Neural cell (in vitro differentiated cells): ENCODE data around the gene FAM83C. TPM values are rescaled to one million over a fixed set of nuclear protein-coding genes. Genes with fewer than 3 reads are reported as not detected.

Experiments
- H2AFZ ChIP-seq: fragments of 200-600, 300-800 bp; sonication (generic), shearing (Covaris generic); 2 replicates; pipeline ENCODE4 v1.6.0; 2014; ENCODE audit warnings: low read depth, mild to moderate bottlenecking, antibody characterized with exemption, low read length, moderate library complexity
- H3F3A ChIP-seq: fragments of 200-600 bp; shearing (Covaris generic); 2 replicates; pipeline ENCODE4 v1.6.1; 2016; ENCODE audit warnings: mild to moderate bottlenecking, moderate library complexity, mixed read lengths, antibody characterized with exemption, low read length; ENCODE audit not compliant: insufficient read depth, poor library complexity, severe bottlenecking
- H3K27ac ChIP-seq: fragments of 200-600, 300-800 bp; sonication (generic), shearing (Covaris generic); 2 replicates; pipeline ENCODE4 v1.5.1; 2014; ENCODE audit warnings: mild to moderate bottlenecking, low read length, moderate library complexity
- H3K27me3 ChIP-seq: fragments of 300-800, 200-600 bp; sonication (generic), shearing (Covaris generic); 2 replicates; pipeline ENCODE4 v1.6.0; 2014; ENCODE audit warnings: mild to moderate bottlenecking, low read depth, low read length, moderate library complexity; ENCODE audit not compliant: insufficient read depth
- H3K36me3 ChIP-seq: fragments of 300-800, 200-600 bp; sonication (generic), shearing (Covaris generic); 2 replicates; pipeline ENCODE4 v1.5.1; 2014; ENCODE audit warnings: mild to moderate bottlenecking, antibody characterized with exemption, low read length, moderate library complexity; ENCODE audit not compliant: insufficient read depth
- H3K4me2 ChIP-seq: fragments of 300-800, 200-600 bp; sonication (generic), shearing (Covaris generic); 2 replicates; pipeline ENCODE4 v1.6.0; 2014; ENCODE audit warnings: mild to moderate bottlenecking, low read length
- H3K4me3 ChIP-seq: fragments of 300-800, 200-600 bp; sonication (generic), shearing (Covaris generic); 2 replicates; pipeline ENCODE4 v1.5.1; 2014; ENCODE audit warnings: mild to moderate bottlenecking, low read length, moderate library complexity
- H3K79me2 ChIP-seq: fragments of 200-600 bp; shearing (Covaris generic); replicated peaks from 2 replicates; pipeline ENCODE4 v1.6.0; 2014; ENCODE audit warnings: mild to moderate bottlenecking, low read length, moderate library complexity; ENCODE audit not compliant: insufficient read depth
- H3K9ac ChIP-seq: fragments of 300-800, 200-600 bp; sonication (generic), shearing (Covaris generic); 2 replicates; pipeline ENCODE4 v1.6.1; 2016; ENCODE audit warnings: mild to moderate bottlenecking, low read length, mixed read lengths
- H3K9me2 ChIP-seq: fragments of 200-600 bp; shearing (Covaris generic); 2 replicates; pipeline ENCODE4 v1.6.1; 2016; ENCODE audit warnings: mild to moderate bottlenecking, low read length, mixed read lengths; ENCODE audit not compliant: insufficient read depth
- H3K9me3 ChIP-seq: fragments of 200-600, 300-800 bp; sonication (generic), shearing (Covaris generic); 2 replicates; pipeline ENCODE4 v1.6.1; 2016; ENCODE audit warnings: mild to moderate bottlenecking, mixed run types, low read length, moderate library complexity, mixed read lengths
- H4K20me1 ChIP-seq: fragments of 200-600 bp; shearing (Covaris generic); 2 replicates; pipeline ENCODE4 v1.6.1; 2016; ENCODE audit warnings: mild to moderate bottlenecking, mixed run types; ENCODE audit not compliant: insufficient read depth
- CTCF ChIP-seq: fragments of 450-650 bp; IDR thresholded peaks from 2 replicates; pipeline ENCODE4 v1.5.1; 2014; ENCODE audit warnings: antibody characterized with exemption, mild to moderate bottlenecking, moderate library complexity; ENCODE audit not compliant: poor library complexity, severe bottlenecking
- EP300 ChIP-seq: fragments of 450-650 bp; conservative IDR thresholded peaks from 2 replicates; pipeline ENCODE4 v1.6.1; 2014; ENCODE audit warnings: antibody characterized with exemption, mild to moderate bottlenecking, moderate library complexity; ENCODE audit not compliant: poor library complexity, severe bottlenecking
- EZH2 ChIP-seq: fragments of 200-600, 300-800 bp; shearing (Covaris generic), sonication (generic); IDR thresholded peaks from 2 replicates; pipeline ENCODE4 v1.6.1; 2014; ENCODE audit warnings: antibody characterized with exemption, low read length, borderline replicate concordance, mild to moderate bottlenecking; ENCODE audit not compliant: insufficient read depth, poor library complexity, severe bottlenecking
- MXI1 ChIP-seq: fragments of 450-650 bp; conservative IDR thresholded peaks from 2 replicates; pipeline ENCODE4 v1.6.1; 2014; ENCODE audit warnings: antibody characterized with exemption, mild to moderate bottlenecking; ENCODE audit not compliant: poor library complexity, severe bottlenecking
- POLR2AphosphoS5 ChIP-seq: IDR thresholded peaks from 2 replicates; pipeline ENCODE4 v1.6.1; 2012
- RAD21 ChIP-seq: fragments of 450-650 bp; conservative IDR thresholded peaks from 2 replicates; pipeline ENCODE4 v1.6.1; 2014; ENCODE audit warnings: antibody characterized with exemption, mild to moderate bottlenecking, moderate library complexity
- REST ChIP-seq: IDR thresholded peaks from 2 replicates; pipeline ENCODE4 v1.6.1; 2012; ENCODE audit warnings: borderline replicate concordance
- SMC3 ChIP-seq: fragments of 450-650 bp; conservative IDR thresholded peaks from 2 replicates; pipeline ENCODE4 v1.6.1; 2014; ENCODE audit warnings: antibody characterized with exemption, mild to moderate bottlenecking, moderate library complexity; ENCODE audit not compliant: poor library complexity
- TAF1 ChIP-seq: IDR thresholded peaks from 2 replicates; pipeline ENCODE4 v1.6.1; 2012; ENCODE audit warnings: low read depth
- polyA plus RNA-seq: library from polyadenylated mRNA; depleted of rRNA; stranded (reverse); fragments of >200 nt; gene quantifications from 2 replicates; pipeline ENCODE4 v1.2.3, GENCODE V29; 2014

The FAM83C gene
- polyA plus RNA-seq, 1 donor from 2014 or later, result not detected

- H3K4me3 ChIP-seq, result no peak overlapping the region
- no peak overlapping the region for H3K4me2 ChIP-seq
- no peak overlapping the region for H3K27ac ChIP-seq
- no peaks in the 10 kb centered on the region for H3K36me3 ChIP-seq
- no peaks in the 10 kb centered on the region for H3K9me2 ChIP-seq
- H3F3A ChIP-seq, result no peaks in the 10 kb centered on the region
- no peaks in the 10 kb centered on the region for H3K27me3 ChIP-seq
- no peaks in the 10 kb centered on the region for H3K79me2 ChIP-seq
- TF ChIP-seq EZH2, result no peak
- TF ChIP-seq SMC3, result no peak
- TF ChIP-seq EP300, result no peak
- TF ChIP-seq REST, result no peak
- no peak for TF ChIP-seq TAF1
- no peak for TF ChIP-seq CTCF
- no peak for TF ChIP-seq RAD21
- TF ChIP-seq MXI1, result no peak
- no peak for TF ChIP-seq POLR2AphosphoS5
- H3K9me3 ChIP-seq, result no peaks in the 10 kb centered on the region
- H4K20me1 ChIP-seq, result no peaks in the 10 kb centered on the region
- no peak overlapping the region for H2AFZ ChIP-seq
- H3K9ac ChIP-seq, result no peak overlapping the region
Measured at GRCh38 chr20:35296101-35296554, 3.9 kb upstream of the FAM83C start.

- Histone ChIP-seq H3K79me2 (no peaks in the 10 kb centered on the region), H3K4me3 (no peak overlapping the region), H3K9me2 (no peaks in the 10 kb centered on the region), H3K27me3 (no peaks in the 10 kb centered on the region), H3K9me3 (no peaks in the 10 kb centered on the region), H3F3A (no peaks in the 10 kb centered on the region), H3K4me2 (no peak overlapping the region), H3K36me3 (no peaks in the 10 kb centered on the region), H3K27ac (no peak overlapping the region), H2AFZ (no peak overlapping the region), H4K20me1 (no peaks in the 10 kb centered on the region), H3K9ac (no peak overlapping the region)
- TF ChIP-seq MXI1 (no peak), SMC3 (no peak), CTCF (no peak), REST (no peak), EZH2 (no peak), POLR2AphosphoS5 (no peak)
Measured at GRCh38 chr20:35295674-35296073, 3.4 kb upstream of the FAM83C start.
